GM18861 (cell line): ENCODE results near the gene KIF26A.

ENCODE experiments used
- ATAC-seq: cut with Tn5 transposase; IDR thresholded peaks from one replicate; pipeline ENCODE4 v1.9.1; 2021; ENCODE audit not compliant: unreplicated experiment

Gene KIF26A

DNA sequence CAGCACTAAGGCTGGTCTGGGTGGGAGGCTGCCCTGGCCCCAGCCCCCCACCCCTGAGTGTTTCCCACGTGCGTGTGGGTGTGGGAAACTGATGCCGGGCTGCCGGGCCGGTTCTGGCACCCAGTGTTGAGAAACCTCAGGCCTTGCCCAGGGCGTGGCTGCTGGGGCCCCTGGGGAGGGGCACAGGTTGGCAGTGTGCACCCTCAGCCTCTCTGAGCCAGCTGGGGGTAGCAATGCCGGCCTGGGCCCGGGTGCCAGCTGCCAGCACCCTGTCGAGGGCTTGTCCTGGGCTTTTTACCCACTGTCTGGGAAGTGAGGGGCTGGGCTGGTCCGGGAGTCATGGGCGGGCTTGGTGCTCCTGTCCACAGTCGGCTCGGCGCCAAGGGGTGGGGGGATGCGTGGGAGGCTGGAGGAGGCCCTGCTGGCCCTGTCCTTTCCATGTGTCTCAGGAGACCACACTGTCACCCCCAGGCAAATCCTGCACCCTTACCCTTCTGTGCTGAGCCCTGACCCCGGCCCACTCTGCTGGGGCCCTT is 37.2 kb upstream of the KIF26A start:
- no peak for ATAC-seq

DNA sequence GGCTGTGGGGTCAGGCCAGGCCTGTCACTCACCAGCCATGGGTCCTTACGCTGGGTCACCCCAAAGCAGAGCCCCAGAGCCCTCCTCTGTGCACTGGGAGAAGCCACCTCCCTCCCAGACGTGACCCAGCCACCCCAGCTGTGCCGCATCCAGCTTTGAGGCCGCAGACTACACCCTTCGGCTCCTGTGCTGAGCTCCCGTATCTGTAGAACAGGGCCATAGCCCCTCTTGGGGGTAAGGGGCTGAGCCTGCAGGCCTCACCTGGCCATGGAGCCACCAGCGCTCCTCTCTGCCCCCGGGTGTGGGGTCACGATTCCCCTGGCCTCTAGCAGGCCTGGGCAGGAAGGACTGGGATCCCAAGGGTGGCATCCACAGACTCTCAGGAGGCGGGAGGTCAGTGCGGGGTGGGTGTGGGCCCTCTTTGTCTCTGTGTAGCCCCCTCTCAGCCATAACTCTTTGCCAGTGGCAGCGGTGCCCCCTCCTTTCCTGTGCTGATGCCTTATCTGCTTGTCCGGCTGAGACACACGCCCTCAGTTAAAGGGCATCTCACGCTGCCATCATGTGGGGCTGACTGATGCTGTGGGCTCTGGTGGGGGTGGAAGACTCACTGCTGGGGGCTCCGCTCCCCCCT is 36.6 kb upstream of the KIF26A start:
- no peak for ATAC-seq

DNA sequence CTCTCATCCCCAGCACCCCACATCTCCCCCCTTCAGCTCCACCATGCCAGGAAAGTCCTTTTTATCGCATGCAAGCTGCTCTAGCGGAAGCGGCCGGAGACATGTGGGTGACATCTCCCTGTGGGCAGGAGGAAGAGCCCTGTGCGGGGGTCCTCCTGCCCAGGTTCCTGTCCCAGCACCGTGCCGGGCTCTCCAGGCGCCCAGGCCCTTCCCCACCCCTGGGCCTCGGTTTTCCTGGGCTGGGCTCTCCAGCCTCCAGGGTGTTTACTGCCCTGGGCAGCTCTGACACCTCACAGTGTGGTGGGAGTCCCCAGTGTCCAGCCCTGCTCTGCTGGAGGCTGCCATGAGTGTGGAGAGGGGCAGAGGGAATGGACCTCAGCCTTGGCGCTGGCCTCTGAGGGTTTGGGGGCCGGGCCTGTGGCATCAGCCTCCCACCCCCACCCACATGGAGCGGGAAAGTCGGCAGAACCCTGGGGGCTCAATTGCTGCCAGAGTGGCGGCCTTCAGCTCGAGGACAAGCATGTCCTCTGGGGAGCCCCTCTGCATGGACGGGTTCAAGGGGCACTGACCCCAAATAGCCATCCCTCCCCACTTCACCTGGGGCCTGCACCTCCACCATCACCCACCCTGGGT is 36.0 kb upstream of the KIF26A start:
- ATAC-seq = no peak

DNA sequence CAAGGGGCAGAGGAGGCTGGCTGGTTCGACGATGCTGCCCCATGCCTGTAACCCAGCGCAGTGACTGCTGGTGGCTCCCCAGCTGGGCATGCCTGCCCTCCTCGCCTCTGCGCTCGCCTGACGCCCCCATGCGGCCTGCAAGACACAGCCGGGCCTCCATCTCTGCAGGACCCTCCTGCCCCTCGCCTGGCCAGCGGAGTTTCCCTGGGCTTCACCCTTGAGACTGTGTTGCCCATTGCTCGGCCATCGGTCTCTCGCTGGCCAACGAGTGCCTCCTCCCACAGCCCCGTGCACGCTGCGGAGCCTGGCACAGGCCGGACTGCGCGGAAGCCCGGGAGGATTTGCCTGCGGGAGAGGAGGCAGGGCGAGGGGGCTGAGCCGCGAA is 35.3 kb upstream of the KIF26A start:
- no peak for ATAC-seq

DNA sequence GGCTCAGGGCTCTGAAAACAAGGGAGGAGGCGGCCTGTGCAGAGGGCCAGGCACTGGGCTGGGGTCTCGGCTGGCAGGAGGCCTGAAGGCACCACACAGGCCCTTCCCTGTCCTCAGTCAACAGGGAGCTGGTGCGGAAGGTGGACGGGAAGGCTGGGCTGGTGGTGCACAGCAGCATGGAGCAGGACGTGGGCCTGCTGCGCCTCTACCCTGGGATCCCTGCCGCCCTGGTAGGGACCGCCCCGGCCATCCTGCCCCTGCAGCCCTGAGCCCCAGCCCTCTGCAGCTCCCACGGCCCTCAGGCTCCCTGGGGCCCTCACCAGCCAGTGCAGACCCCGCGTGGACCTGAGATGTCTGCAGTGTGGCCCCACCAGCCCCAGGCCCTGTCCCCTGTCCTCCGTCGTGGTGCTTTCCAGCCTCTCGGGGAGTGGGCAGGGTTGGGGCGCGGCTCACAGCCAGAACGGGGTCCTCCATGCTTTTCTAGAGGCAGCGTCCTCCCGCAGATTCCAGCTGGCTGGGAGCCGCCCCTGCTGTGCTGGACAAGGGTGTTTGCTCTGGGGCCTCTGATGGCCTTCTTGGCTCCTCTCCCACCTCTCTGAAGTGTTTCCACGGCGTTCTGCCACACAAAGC is 34.8 kb upstream of the KIF26A start:
- ATAC-seq = no peak

DNA sequence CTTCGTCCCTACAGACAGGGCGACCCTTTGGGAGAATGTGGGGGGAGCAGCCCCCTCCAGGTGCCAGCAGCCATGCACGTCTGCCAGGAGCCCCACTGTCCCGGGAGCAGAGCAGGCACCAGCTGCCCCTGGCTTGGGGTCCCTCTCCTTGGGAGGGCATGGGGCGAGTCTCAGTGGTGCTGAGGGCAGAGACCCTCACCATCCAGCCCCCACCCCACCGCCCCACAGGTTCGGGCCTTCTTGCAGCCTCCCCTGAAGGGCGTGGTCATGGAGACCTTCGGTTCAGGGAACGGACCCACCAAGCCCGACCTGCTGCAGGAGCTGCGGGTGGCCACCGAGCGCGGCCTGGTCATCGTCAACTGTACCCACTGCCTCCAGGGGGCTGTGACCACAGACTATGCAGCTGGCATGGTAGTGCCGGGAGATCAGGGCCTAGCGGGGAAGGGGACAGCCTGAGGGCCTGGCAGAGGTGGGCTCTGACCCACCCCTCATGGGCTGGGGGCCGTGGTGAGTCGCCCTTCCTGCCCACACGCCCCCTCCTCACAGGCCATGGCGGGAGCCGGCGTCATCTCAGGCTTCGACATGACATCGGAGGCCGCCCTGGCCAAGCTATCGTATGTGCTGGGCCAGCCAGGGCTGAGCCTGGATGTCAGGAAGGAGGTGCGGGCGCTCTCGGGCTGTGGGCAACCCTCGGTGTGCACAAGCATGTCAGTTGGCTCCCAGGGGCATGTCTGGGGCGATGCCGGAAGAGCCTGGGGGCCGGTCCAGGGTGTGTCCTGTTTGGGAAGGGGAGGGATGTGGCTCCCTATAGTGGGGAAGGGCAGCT is 34.1 kb upstream of the KIF26A start:
- ATAC-seq = no peak

DNA sequence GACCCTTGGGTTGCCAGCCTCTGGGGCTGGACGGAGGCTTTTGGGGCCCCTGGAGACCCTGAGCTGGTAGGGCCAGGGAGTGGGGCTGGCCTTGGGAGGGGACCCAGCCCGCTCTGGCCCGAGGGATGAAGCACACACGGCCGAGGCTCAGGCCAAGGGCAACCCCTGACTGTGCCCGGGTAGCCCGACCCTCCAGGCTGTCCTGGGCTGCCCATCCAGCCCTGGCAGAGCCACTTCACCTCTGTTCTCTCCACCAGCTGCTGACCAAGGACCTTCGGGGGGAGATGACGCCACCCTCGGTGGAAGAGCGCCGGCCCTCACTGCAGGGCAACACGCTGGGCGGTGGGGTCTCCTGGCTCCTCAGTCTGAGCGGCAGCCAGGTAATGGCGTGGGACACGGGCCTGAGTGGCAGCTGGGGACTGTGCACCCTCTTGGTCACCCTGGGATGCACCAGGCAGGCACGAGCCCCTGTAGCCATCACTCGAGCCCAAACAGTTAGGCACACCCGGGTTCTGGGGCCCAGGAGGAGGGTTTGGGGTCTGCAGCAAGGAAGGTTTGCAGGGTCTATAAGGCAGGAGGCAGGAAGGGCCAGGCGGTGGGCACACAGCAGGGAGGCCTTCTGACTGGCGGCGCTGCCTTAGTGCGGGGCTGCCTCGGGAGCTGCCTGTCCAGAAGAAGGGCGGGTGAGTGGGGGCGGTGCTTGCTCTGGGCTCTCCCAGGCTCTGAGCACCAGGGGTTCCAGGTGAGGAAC is 33.1 kb upstream of the KIF26A start:
- ATAC-seq = no peak

DNA sequence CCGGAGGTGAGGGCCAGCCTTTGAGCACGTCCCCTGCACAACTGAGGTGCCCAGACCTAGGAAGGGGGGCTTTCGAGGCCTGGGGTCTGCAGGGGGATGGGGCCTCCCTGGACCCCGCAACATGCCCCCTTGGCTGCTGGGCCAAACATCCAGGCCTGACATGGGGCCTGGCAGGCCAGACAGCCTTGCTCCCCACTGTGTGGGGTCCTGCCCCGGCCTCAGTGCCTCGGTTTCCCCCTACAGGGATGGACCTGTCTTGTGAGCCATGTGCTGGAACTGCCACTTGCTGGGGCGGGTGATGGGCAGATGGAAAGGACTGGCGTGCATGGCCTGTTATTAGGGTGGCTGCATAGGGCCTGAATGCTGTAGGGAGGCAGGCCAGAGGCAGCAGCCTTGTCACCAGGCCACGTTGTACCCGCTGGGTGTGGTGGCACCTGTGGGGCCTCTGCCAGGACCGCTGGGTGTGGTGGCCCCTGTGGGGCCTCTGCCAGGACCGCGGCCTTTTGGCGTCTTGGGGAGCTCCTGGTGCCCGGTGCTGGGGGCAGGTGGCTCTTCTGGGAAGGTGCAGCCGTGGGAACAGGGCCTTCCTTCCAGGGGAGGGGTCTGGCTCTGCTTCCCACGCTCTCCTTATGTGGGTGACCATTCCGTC is 32.4 kb upstream of the KIF26A start:
- ATAC-seq = no peak

DNA sequence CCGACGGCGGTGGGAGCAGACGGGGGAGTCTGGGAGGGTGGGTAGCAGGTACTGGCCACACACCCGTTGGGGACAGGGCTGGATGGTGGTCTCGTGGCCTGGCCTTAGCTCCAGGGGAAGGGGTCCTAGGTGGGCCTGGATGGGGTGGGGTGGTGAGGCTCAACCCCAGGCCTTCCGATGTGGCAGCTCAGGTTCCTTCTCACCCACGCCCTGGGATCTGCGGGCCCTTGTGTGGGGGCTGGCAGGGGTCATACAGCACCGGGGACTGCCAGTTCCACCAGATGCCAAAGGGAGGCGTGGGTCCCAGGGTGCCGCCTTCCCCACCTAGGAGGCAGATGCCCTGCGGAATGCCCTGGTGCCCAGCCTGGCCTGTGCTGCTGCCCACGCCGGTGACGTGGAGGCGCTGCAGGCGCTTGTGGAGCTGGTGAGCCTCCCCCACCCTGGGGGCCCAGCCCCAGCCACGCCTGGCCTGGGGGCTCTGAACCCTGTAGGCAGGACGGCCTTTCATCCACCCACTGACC is 31.9 kb upstream of the KIF26A start:
- no peak for ATAC-seq

DNA sequence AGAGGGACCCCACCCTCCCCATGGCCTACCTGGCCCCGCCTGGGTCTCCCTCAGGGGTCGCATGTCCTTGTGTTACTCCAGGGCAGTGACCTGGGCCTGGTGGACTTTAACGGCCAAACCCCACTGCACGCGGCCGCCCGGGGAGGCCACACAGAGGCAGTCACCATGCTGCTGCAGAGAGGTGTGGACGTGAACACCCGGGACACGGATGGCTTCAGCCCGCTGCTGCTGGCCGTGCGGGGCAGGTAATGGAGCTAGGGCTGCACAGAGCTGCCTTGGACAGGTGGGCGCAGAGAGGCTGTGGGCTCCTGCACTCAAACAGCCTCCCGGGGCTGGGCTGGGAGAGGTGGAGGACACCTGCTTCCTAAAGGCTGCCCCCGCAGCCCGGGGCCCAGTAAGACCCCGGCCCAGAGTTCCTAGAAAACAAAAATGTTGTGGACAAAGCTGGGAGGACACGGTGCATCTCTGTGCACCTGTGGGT is 31.2 kb upstream of the KIF26A start:
- no peak for ATAC-seq

DNA sequence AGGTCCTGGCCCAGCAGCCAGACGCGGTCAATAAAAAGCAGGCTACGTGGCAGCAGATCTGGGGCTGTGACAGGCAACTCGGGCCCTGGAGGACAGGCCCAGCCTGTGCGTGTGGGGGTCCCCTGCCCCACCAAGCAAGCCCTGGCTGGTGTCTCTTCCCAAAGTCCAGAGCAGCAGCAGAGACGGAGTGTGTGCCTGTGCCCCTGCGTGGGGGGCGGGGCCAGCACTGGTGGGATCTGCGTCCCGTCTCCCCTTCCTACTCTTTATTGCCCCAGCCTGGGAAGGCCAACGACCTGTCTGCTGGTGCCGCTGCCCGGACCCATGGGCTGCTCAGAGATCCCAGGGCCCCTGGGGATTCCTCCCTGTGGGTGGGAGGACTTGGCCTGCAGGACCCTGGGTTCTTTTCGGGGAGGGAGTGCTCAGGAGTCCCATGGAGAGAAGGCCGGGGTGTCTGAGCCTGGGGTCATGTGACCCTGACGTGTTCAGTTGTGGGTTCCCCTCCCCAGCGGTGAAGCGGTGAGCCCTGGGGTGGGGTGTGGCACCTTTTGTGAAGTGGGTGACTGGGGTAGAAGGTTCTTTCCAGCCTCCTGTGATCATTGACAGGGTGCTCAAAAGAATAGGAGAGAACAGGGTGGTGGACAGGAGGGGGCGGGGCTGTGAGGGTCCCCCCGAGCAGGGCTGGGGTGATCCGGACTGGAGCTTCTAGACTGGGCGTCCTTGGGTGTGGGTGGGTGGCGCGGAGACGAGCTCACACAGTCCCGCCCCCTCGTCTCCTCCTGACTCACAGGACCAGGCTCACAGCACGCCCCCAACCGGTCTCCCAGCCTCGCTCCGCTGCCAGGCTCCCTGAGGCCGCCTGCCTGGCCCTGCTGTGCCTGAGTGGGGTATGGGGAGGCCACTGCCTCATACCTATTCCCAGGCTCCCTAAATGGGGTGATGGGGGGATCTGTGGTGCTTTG is 30.5 kb upstream of the KIF26A start:
- ATAC-seq = no peak

DNA sequence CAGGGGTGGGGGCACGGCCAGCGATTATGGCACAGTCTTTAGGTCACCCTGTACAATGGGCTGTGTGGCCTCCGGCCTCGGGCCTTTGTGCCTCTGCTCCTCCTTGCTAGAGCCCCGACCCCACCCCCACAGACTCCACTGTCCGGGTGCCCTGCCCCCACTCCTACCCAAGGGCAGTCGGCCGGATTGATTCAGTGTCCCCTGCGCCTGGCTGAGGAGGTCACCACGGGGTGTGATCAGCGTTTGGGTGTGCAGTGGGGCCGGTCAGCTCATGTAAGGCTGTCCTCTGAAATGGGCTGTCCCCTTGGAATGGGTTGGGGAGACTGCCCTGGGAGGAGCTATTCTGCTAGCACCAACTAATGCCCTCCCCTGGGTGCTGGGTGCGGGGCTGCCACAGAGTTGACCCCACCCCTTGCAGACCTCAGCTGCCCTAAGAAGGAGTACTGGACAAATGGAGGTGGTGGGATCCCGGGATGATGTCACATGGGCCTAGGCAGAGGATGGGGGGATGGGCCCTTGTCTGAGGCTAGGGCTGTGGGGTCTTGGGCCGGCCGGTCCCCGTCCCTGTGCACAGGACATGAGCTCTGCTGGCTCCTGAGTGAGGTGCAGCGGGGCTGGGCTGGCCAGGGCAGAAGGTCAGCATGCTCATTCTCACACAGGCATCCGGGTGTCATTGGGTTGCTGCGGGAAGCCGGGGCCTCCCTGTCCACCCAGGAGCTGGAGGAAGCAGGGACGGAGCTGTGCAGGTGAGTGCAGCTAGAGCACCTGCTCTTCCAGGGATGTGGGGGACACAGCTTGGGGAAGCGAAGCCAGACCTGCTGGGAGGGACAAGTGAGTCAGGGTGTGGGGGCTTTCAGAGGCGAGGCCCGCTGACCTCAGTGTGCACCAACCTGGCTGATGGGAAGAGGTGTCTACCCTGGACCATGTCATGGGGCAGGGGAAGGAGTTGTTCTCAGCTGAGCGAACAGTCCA is 29.5 kb upstream of the KIF26A start:
- ATAC-seq = no peak

DNA sequence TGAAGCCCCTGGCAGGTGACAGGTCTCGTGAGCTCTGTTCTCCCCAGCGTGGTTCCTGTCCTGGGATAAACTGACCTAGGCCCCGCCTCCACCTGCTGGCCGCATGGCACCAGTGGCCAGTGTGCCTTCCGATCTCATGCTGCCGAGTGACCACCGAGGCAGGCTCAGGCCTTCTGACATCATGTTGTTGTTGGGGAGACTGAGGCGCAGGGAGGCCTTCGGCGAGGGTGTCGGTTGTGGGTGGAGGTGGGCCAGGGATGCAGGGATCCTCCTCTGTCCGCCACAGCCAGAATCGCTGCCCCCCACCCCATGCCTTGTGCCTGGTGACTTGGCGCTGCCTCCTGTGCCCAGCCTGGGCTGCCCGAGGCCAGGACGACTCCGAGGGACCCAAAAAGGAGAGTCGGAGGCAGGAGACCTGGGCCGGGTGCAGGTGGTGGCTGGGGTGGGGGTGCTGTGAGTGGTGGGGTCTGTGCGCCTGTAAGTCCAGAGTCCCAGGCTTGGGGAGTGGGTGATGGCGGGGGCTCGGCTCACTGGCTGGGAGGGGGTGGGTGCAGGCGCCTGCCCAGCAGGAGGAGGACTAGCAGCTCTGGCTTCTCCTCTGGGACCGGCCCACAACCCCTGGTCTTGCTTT is 28.5 kb upstream of the KIF26A start:
- no peak for ATAC-seq

DNA sequence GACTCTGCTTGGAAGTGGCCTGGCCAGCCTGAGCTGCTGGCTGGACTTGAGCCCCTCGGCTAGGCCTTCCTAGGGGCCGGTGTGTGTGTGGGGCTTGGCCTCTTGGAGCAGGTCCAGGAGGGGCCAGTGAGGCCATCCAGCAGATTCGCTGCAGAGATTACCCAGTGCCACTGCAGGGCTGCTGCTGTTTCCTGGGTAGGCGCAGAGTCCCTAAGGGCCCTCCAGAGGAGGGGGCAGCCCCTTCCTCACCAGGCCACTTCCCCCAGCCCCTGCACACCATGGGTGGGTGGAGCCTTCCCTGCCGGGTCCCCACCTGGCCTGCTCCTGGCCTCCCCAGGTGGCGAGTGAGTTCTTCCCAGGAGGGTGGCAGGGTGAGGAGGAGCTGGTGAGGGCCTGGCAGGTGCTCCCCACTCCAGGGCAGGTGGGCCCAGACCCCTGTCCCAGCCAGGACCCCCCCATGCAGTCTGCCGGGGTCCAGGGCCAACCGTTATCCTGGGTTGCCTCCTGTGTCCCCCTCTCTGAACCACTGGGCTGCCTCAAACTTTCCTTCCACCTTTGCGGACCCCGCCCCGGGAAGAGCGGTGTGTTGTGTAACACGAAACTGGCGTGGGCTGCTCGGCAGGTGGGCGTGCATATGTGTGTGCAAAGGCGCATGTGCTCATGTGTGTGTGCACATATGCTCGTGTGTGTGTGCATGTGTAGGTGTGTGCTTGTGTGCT is 27.7 kb upstream of the KIF26A start:
- no peak for ATAC-seq

DNA sequence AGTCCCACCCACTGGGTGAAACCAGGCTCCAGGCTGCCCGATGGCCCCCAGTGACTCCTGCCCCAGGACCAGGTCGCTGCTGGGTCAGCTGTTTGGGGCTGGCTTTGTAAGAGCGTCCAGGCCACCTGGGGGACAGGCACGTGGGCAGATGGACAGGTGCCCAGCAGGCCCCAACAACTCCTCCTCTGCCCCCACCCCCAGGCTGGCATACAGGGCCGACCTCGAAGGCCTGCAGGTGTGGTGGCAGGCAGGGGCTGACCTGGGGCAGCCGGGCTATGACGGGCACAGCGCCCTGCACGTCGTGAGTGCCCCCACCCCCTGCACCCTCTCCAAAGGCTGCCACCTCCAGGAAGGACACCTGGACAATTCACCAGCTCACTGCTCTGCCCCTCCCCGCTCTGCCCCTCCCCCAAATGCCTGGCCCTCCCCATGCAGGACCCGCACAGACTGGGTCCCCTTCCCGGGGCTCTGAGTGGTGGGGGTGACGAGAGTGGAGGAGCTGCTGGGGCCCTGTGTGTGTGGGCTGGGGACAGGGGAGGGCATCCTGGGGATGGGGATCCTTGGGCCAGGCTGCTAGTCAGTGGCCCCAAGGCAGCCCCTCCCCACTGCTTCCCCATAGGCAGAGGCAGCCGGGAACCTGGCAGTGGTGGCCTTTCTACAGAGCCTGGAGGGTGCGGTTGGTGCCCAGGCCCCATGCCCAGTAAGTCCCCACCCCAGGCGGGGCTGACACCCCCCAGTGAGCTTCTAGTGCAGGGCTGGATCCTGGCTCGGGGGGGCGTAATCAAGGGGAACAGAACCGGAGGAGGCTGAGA is 26.9 kb upstream of the KIF26A start:
- no peak for ATAC-seq

DNA sequence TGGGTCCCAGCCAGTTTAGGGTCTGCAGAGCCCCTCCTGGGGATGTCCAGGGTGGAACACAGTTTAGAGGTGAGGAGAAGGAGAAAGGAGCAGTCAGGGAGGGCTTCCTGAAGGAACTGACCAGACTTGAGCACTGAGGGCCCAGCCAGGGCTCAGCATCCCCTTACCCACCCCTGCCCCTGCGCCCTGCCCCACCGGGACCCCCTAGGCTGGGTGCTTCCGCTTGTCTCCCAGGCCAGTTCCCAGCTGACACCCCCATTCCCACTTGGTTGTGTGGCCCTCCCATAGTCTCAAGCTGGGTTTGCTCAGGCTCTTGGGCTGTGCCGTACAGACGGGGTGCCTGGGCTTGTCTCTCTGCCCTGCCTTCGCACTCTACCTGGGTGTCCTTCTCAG is 26.3 kb upstream of the KIF26A start:
- no peak for ATAC-seq
